ENCODE measurements around the gene CMSS1.

CMSS1 gene

GRCh38 chr3:100075196-100075595 lies 257.5 kb downstream of the CMSS1 start:
- no peak for TF ChIP-seq CTCF (IDR thresholded peaks at IDR 0.05; ENCODE audit: borderline replicate concordance, insufficient read depth, low read depth, low read length)
- no peak overlapping the region for H3K4me3 ChIP-seq (ENCODE audit: low read depth, low read length)

- no peak for TF ChIP-seq CTCF (IDR thresholded peaks at IDR 0.05; ENCODE audit: borderline replicate concordance, insufficient read depth, low read depth, low read length)
- H3K4me3 ChIP-seq (ENCODE audit: low read depth, low read length) = no peak overlapping the region
Observed at GRCh38 chr3:100075851-100076730, 258.4 kb downstream of the CMSS1 start.

GRCh38 chr3:100076731-100077529 lies 259.3 kb downstream of the CMSS1 start:
- TF ChIP-seq CTCF (IDR thresholded peaks at IDR 0.05; ENCODE audit: borderline replicate concordance, insufficient read depth, low read depth, low read length) = no peak
- H3K4me3 ChIP-seq (ENCODE audit: low read depth, low read length) = no peak overlapping the region

GRCh38 chr3:100079328-100079727 lies 261.7 kb downstream of the CMSS1 start:
- no peak for TF ChIP-seq CTCF (IDR thresholded peaks at IDR 0.05; ENCODE audit: borderline replicate concordance, insufficient read depth, low read depth, low read length)
- no peak overlapping the region for H3K4me3 ChIP-seq (ENCODE audit: low read depth, low read length)

GRCh38 chr3:100080573-100080972 lies 262.9 kb downstream of the CMSS1 start:
- no peak for TF ChIP-seq CTCF (IDR thresholded peaks at IDR 0.05; ENCODE audit: borderline replicate concordance, insufficient read depth, low read depth, low read length)
- H3K4me3 ChIP-seq (ENCODE audit: low read depth, low read length) = no peak overlapping the region

- H3K4me3 ChIP-seq (ENCODE audit: low read depth, low read length) = no peak overlapping the region
- TF ChIP-seq CTCF (IDR thresholded peaks at IDR 0.05; ENCODE audit: borderline replicate concordance, insufficient read depth, low read depth, low read length) = no peak
Observed at GRCh38 chr3:100081311-100081710, 263.6 kb downstream of the CMSS1 start.
